ENCODE results near the gene FAM81A. TPM values are rescaled to one million over a fixed set of nuclear protein-coding genes. Genes with fewer than 3 reads are reported as not detected.

Gene FAM81A
- polyA plus RNA-seq, 1 donor (not counting 4 experiments of a cell fraction or from before 2014, with no cell fraction given): 0.84 TPM

GRCh38 chr15:59456114-59456513, 18.1 kb downstream of the FAM81A start:
- Histone ChIP-seq H3K4me2 (ENCODE audit: control insufficient read depth, extremely low read depth, insufficient read depth, low read depth, low read length) (peak overlapping the region; percentile 87), H3K79me2 (ENCODE audit: control insufficient read depth, insufficient read depth, low read length) (no peaks in the 10 kb centered on the region), H3K27ac (ENCODE audit: control insufficient read depth, insufficient read depth, low read length) (no peak overlapping the region), H4K20me1 (ENCODE audit: control insufficient read depth, extremely low read depth, insufficient read depth, low read length) (no peaks in the 10 kb centered on the region), H3K4me3 (ENCODE audit: control insufficient read depth in 2 of 3, extremely low read depth in 1 of 3, insufficient read depth in 2 of 3, low read depth in 1 of 3, low read length in 3 of 3) (peak overlapping the region in 2 of 3 experiments; percentile 36 to 43), H3K9me1 (ENCODE audit: control insufficient read depth, extremely low read depth, insufficient read depth, low read length) (no peaks in the 10 kb centered on the region), H3K36me3 (ENCODE audit: control insufficient read depth in 2 of 2, extremely low read depth in 1 of 2, insufficient read depth in 2 of 2, low read length in 2 of 2) (no peaks in the 10 kb centered on the region), H3K9me3 (ENCODE audit: control insufficient read depth, low read depth, low read length) (no peaks in the 10 kb centered on the region), H3K4me1 (ENCODE audit: control insufficient read depth, extremely low read depth, insufficient read depth, low read length) (peaks cover 11% of the 10 kb centered on the region), H3K27me3 (ENCODE audit: control insufficient read depth, extremely low read depth, insufficient read depth, low read length) (no peaks in the 10 kb centered on the region), H3K9ac (ENCODE audit: control insufficient read depth, extremely low read depth, insufficient read depth, low read length) (no peak overlapping the region), H2AFZ (ENCODE audit: control insufficient read depth, low read length) (peak overlapping the region; percentile 67)
- dilution Hi-C loops (cut with MboI; ENCODE audit: extremely low pct_ligation_motif_present, low sequenced_read_pairs): no loop called here
- peak; percentile 13 for DNase-seq (ENCODE audit: low read depth, low spot score)
- TF ChIP-seq CTCF (optimal IDR thresholded peaks at IDR 0.05 in 1 of 3, IDR thresholded peaks at IDR 0.05 in 1 of 3, conservative IDR thresholded peaks at IDR 0.05 in 1 of 3; ENCODE audit: extremely low read depth in 1 of 3, insufficient read depth in 2 of 3, low read length in 3 of 3): no peak
- TF ChIP-seq EZH2 (IDR thresholded peaks at IDR 0.05; ENCODE audit: low read length): no peak
- peak; percentile 87 for FAIRE-seq

GRCh38 chr15:59457103-59457502, 19.1 kb downstream of the FAM81A start:
- Histone ChIP-seq H3K4me1 (ENCODE audit: control insufficient read depth, extremely low read depth, insufficient read depth, low read length) (peaks cover 11% of the 10 kb centered on the region), H3K79me2 (ENCODE audit: control insufficient read depth, insufficient read depth, low read length) (no peaks in the 10 kb centered on the region), H4K20me1 (ENCODE audit: control insufficient read depth, extremely low read depth, insufficient read depth, low read length) (no peaks in the 10 kb centered on the region), H3K9me3 (ENCODE audit: control insufficient read depth, low read depth, low read length) (no peaks in the 10 kb centered on the region), H3K9ac (ENCODE audit: control insufficient read depth, extremely low read depth, insufficient read depth, low read length) (no peak overlapping the region), H3K9me1 (ENCODE audit: control insufficient read depth, extremely low read depth, insufficient read depth, low read length) (no peaks in the 10 kb centered on the region), H3K27ac (ENCODE audit: control insufficient read depth, insufficient read depth, low read length) (no peak overlapping the region), H2AFZ (ENCODE audit: control insufficient read depth, low read length) (no peak overlapping the region), H3K4me2 (ENCODE audit: control insufficient read depth, extremely low read depth, insufficient read depth, low read depth, low read length) (peak overlapping the region; percentile 87), H3K27me3 (ENCODE audit: control insufficient read depth, extremely low read depth, insufficient read depth, low read length) (no peaks in the 10 kb centered on the region), H3K36me3 (ENCODE audit: control insufficient read depth in 2 of 2, extremely low read depth in 1 of 2, insufficient read depth in 2 of 2, low read length in 2 of 2) (no peaks in the 10 kb centered on the region), H3K4me3 (ENCODE audit: control insufficient read depth in 2 of 3, extremely low read depth in 1 of 3, insufficient read depth in 2 of 3, low read depth in 1 of 3, low read length in 3 of 3) (no peak overlapping the region)
- TF ChIP-seq CTCF (optimal IDR thresholded peaks at IDR 0.05 in 1 of 3, IDR thresholded peaks at IDR 0.05 in 1 of 3, conservative IDR thresholded peaks at IDR 0.05 in 1 of 3; ENCODE audit: extremely low read depth in 1 of 3, insufficient read depth in 2 of 3, low read length in 3 of 3): peak in 1 of 3 experiments; percentile 33
- TF ChIP-seq EZH2 (IDR thresholded peaks at IDR 0.05; ENCODE audit: low read length): no peak
- DNase-seq (ENCODE audit: low read depth, low spot score): no peak
- dilution Hi-C loops (cut with MboI; ENCODE audit: extremely low pct_ligation_motif_present, low sequenced_read_pairs): no loop called here
- FAIRE-seq: no peak
